Activated B cell treated with CpG ODN at 0.5 μM for 24 hours (primary cell): ENCODE measurements around the gene PTPRO. TPM values are rescaled to one million over a fixed set of nuclear protein-coding genes. Genes with fewer than 3 reads are reported as not detected.
"Not testable (repeated sequence)": the region's sequence is repeated elsewhere in the genome, so short reads cannot be mapped to it uniquely, and the experiment has no call there.

Experiments
- ATAC-seq: fragments of 200-7000 bp; cut with Tn5 transposase; one replicate; pipeline ENCODE4 v1.10.0; 2021; ENCODE audit warnings: low read depth, mild to moderate bottlenecking, moderate library complexity
- CTCF ChIA-PET: fragments of 350-600 bp; sonication (Branson Sonifier 250); formaldehyde crosslinking; loops from one replicate; lab custom pipeline; 2021; ENCODE audit warnings: antibody characterized with exemption; lab: Charles Lee
- POLR2A ChIA-PET: fragments of 350-600 bp; sonication (Branson Sonifier 250); formaldehyde crosslinking; loops from one replicate; lab custom pipeline; 2021; ENCODE audit warnings: antibody characterized with exemption; lab: Charles Lee
- DNase-seq: peaks from one replicate; pipeline ENCODE4 v3.0.0; 2022
- H3K27ac Mint-ChIP-seq: one replicate; pipeline ENCODE4 v1.8.0; 2020; ENCODE audit warnings: mixed read lengths
- H3K27me3 Mint-ChIP-seq: one replicate; pipeline ENCODE4 v1.8.0; 2021; ENCODE audit warnings: mixed read lengths
- H3K36me3 Mint-ChIP-seq: one replicate; pipeline ENCODE4 v1.8.0; 2021; ENCODE audit warnings: low read depth, mixed read lengths
- H3K4me1 Mint-ChIP-seq: one replicate; pipeline ENCODE4 v1.8.0; 2021; ENCODE audit warnings: mixed read lengths
- H3K4me3 Mint-ChIP-seq: one replicate; pipeline ENCODE4 v1.8.0; 2020; ENCODE audit warnings: mild to moderate bottlenecking, mixed read lengths
- H3K9me3 Mint-ChIP-seq: one replicate; pipeline ENCODE4 v1.8.0; 2020; ENCODE audit warnings: mixed read lengths
- CTCF ChIP-seq: fragments of 200-600 bp; IDR thresholded peaks from one replicate; pipeline ENCODE4 v1.8.0; 2022; ENCODE audit warnings: antibody characterized with exemption, mild to moderate bottlenecking
- intact Hi-C: fragments of 100-400 bp; cut with micrococcal nuclease; formaldehyde crosslinking; loops from one replicate; pipeline ENCODE4 v1.15.1; 2024
- total RNA-seq: library from RNA; stranded (reverse); gene quantifications from 2 replicates; pipeline ENCODE4 v1.2.3, GENCODE V29; 2022

PTPRO gene
- total RNA-seq, 1 donor from 2014 or later = 23.9 TPM

DNA sequence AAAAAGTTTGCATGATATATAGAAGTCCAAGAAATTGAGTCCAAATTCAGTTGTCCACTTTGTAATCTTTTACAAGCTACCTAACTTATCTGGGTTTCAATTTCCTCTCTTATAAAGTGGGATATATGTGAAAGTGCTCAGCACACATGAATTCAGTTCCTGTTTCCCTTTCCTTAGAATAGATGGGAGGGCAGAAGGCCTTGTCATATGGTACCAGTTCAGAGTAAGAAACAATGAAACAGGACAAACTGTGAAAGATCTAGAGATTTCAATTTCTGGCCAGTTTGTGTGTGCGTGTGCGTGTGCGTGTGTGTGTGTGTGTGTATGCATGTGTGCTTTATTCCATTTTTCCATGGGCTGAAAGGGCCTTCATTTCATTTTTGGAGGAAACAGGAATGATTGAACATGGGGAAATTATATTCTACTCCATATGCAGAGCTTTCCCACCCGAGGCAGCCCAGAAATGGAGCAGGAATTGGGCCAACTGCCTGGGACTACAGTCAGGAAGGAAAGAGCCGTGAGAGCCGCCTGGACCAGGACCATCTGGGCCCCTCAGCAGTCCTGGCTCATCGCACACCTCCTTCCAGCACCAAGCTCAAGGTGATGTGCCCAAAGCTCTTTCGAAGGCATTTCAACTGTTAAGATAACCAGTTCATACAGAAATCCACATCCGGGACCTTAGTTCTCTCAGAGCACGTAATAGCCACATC is 283.7 kb downstream of the PTPRO start:
- ATAC-seq (no peak), DNase-seq (no peak)
- no peaks in the 10 kb centered on the region for H3K4me1 Mint-ChIP-seq
- no peaks in the 10 kb centered on the region for H3K9me3 Mint-ChIP-seq
- H3K27ac Mint-ChIP-seq = no peak overlapping the region
- POLR2A ChIA-PET = no interaction called here
- H3K4me3 Mint-ChIP-seq = no peak overlapping the region
- no peak for TF ChIP-seq CTCF
- intact Hi-C loops = no loop called here
- CTCF ChIA-PET = no interaction called here
- H3K27me3 Mint-ChIP-seq = no peaks in the 10 kb centered on the region
- H3K36me3 Mint-ChIP-seq = no peaks in the 10 kb centered on the region

- CTCF ChIA-PET = no interaction called here
- intact Hi-C loops = no loop called here
- Mint-ChIP-seq H3K9me3 (peaks cover 3% of the 10 kb centered on the region), H3K27ac (no peak overlapping the region), H3K4me1 (no peaks in the 10 kb centered on the region), H3K27me3 (no peaks in the 10 kb centered on the region), H3K36me3 (no peaks in the 10 kb centered on the region), H3K4me3 (no peak overlapping the region)
- ATAC-seq (no peak), DNase-seq (no peak)
- POLR2A ChIA-PET = no interaction called here
- TF ChIP-seq CTCF = no peak
These were observed 286.1 kb downstream of the PTPRO start for GRCh38 chr12:15608406-15608805.

GRCh38 chr12:15608941-15609340 is 286.6 kb downstream of the PTPRO start:
- Mint-ChIP-seq H3K4me1 (no peaks in the 10 kb centered on the region), H3K36me3 (no peaks in the 10 kb centered on the region), H3K9me3 (peaks cover 3% of the 10 kb centered on the region), H3K4me3 (no peak overlapping the region), H3K27me3 (no peaks in the 10 kb centered on the region), H3K27ac (no peak overlapping the region)
- no peak for TF ChIP-seq CTCF
- ChIA-PET CTCF (no interaction called here), POLR2A (interaction anchor here (0.7 kb wide), 1 partner anchor 54 kb away, joined by 3 read pairs; no protein-coding TSS in a partner anchor)
- no peak for ATAC-seq
- no peak for DNase-seq
- intact Hi-C loops = no loop called here

GRCh38 chr12:15613981-15614380 is 291.7 kb downstream of the PTPRO start:
- Mint-ChIP-seq H3K27me3 (peaks cover 5% of the 10 kb centered on the region), H3K9me3 (peaks cover 3% of the 10 kb centered on the region), H3K4me1 (no peaks in the 10 kb centered on the region), H3K27ac (no peak overlapping the region), H3K4me3 (no peak overlapping the region), H3K36me3 (no peaks in the 10 kb centered on the region)
- POLR2A ChIA-PET = no interaction called here
- no peak for ATAC-seq
- DNase-seq = no peak
- intact Hi-C loops = no loop called here
- CTCF ChIA-PET = no interaction called here
- TF ChIP-seq CTCF = no peak

DNA sequence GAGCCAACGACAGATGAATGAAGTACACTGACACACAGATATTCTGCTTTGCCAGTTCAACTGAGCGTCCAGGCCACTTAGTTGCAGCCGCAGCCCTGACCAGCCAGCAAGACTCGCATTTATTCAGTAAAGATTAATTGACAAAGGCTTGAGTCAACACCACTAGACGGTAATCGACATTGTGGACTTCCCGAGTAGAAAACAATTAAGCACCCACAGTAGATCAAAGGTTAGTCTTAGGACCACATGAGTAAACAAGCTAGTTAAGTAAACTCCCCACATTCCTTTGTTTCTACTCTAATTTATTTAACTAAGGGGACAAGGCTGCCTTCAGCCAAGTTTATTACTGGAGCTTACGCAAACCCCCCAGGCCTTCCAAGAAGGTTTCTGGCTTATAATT is 294.2 kb downstream of the PTPRO start:
- H3K4me3 Mint-ChIP-seq, H3K27ac Mint-ChIP-seq, H3K4me1 Mint-ChIP-seq, CTCF ChIA-PET, H3K36me3 Mint-ChIP-seq, H3K9me3 Mint-ChIP-seq, POLR2A ChIA-PET, DNase-seq, ATAC-seq, intact Hi-C loops: not testable (repeated sequence)
- H3K27me3 Mint-ChIP-seq = peaks cover 13% of the 10 kb centered on the region
